T follicular helper cell (primary cell): ENCODE data around the gene TMED7.

Source experiments
- DNase-seq: peaks from one replicate; pipeline ENCODE4 v3.0.0-alpha.2; 2020; ENCODE audit warnings: low read depth

TMED7 gene

DNA sequence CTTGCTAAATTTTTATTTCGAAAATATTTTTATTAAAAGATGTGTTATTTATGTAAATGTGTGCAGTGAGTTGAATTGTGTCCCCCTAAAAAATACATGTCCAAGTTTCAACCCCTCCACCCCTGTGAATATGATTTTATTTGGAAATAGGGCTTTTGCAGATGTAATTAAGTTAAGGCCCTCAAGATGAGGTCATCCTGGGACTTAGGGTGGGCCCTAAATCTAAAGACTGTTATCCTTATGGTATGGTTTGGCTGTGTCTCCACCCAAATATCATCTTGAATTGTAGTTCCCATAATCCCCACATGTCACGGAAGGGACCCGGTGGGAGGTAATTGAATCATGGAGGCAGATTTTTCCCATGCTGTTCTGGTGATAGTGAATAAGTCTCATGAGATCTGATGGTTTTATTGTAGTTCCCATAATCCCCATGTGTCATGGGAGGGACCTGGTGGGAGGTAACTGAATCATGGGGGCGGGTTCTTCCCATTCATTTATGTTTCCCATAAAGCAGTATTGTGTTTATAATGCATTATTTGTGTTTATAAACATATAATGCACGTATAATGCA, 1.5 kb upstream of the TMED7 start:
- no peak for DNase-seq

DNA sequence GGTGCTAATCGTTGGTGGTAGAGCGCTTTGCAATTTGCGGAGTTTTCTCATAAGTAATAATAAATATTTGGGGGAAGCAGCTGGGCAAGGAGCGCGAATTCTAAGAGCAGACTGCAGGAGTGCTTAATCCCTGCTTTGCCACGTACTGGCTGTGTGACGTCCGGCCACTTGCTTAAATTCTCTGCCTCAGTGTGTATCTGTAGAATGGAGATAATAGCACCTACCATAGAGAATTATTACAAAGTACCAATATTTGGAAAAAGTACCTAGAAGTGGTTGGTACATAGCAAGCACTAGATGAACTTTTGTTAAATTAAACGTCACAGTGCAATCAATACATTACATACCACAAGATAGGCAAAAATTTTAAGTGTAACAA, 598 bp upstream of the TMED7 start:
- DNase-seq = no peak

DNA sequence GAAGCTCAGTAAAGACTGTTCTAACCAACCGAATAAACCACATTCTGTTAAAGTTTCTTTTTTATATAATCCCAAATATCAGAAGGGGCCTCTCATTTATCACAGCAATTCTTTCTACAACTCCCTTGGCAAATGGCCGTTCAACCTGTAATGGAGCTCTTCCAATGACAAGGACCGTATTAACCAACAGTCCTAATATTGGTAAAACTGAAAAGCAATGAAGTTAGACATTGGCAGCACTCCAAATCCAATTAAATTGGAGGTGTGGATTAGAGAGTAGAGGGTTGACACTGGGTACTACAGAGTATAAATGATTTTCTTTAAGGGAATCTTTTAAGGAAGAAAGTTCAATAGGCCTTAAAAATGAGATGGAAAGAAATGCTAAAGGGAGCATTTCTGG, 842 bp downstream of the TMED7 start:
- no peak for DNase-seq

DNA sequence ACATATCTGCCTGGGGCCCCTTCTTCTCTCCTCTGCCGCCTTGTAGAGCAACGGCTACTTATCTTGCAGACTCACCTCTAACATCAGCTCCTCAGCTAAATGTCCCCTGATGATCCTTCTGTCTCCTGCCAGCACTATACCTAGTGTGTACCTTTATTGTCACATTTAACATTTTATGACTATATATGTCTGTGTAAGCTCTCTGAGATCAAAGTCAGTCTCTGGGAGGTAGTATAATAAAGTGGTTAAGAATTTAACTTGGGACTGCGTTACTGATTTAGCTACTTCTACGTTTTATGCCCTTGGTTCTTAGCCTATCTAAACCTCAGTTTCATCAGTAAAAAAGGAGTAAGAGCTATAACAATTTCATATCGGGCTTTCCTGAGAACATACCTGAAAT, 2.2 kb downstream of the TMED7 start:
- no peak for DNase-seq

DNA sequence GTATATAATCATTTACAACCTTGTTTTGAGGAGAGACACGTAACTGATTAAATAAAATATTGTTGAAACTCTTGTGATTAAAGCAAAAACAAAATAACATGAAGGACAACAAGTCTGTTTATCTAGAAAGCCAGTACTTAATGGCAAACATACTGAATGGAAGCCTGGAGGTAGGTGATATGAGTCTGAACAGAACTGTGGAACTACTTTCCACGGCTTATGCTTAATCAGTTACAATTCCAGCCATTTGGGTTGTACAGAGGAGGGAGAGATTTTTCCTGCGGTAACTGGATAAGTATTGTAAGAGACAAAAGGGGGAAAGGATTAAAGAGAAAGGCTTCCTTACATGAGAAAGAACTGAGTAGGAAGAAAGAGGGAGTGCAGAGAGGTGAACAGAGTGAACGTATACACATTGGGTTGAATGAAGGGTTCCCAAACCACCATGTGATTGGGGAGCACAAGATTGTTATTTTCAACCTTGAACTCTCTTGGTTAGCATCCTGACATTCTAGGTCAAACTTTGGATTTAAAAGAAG, 4.4 kb downstream of the TMED7 start:
- no peak for DNase-seq

DNA sequence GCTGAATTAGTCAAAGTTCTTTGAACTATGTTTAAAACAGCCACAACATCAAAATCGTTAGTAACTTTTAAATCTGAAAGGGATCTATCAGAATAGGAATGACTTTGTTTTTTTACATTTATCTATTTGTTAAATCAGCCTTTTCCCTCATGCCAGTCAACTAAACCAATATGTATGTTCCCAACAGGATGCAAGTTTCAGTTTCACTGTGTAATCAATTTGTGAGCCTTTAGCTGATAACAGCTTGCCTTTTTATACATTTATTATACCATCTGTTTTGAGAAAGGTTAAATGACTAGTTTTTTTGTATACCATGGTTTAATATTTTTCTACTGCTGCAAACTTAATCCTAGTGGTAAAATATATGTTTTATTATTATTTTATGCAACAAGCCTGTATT, 8.9 kb downstream of the TMED7 start:
- DNase-seq = no peak

DNA sequence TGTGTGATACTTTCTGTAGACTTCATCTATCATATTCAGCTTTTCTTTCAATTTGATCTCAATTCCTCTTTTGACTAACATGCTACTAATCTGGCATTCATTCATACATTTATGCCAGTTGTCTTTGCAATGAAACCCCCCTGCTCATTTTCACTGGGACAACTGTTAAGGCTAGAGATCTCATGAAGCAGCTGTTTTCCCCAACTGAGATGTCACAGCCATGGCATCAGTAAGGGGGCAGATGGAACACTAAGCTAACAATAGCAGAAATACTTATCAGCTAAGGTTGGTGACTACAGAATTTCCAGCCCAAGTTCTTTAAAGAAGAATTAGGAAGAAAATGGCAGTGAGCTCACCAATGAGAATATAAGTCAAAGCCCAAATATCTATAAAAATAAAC, 9.4 kb downstream of the TMED7 start:
- DNase-seq = no peak

DNA sequence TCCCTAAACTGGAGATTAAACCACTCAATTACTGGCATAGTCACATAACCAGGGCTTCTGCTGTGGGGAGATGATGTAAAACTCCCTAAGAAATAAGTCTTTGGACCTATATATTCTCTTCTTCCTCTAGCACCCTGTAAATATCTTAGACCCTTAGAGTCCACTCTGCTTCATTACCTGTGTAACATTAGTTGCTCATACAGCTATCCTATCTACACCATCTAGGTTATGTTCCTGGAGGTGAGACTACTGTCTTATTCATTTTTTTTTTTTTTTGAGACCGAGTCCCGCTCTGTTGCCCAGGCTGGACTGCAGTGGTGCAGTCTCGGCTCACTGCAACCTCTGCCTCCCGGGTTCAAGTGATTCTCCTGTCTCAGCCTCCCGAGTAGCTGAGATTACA, 14.0 kb downstream of the TMED7 start:
- no peak for DNase-seq

DNA sequence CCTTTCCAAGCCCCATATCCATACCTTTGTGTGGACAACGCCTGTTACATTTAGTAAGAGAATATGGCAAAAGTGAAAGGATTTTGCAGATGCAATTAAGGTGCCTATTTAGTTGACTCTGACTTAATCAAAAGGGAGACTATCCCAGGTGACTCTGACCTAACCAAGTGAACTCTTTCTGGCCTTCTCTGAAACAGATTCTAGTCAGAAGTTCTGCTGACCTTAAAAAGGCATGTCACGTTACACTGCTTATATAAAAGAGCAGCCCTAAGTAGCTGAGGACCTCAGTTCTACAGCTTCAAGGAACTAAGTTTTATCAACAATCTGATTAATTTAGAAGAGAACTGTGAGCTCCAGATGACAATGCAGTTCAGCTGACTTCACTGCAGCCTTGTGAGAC, 17.9 kb downstream of the TMED7 start:
- no peak for DNase-seq

DNA sequence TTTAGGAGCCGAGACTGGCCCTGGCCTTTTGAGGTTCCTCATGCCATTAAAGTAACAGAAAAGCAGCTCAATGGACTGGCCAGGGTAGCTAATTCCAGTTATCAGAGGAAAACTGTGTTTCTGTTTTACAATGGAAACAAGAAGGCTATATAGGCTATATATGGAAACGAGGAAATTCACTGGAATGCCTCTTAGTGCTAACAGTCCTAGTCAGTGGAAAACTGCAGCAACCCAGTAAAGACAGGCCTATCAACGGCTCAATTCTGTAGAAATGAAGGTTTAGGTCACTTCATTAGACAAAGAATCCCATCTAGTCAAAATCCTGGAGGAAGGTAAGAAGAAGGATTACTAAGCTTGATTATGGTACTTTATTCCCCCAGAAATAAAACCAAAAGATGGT, 20.4 kb downstream of the TMED7 start:
- DNase-seq = no peak

DNA sequence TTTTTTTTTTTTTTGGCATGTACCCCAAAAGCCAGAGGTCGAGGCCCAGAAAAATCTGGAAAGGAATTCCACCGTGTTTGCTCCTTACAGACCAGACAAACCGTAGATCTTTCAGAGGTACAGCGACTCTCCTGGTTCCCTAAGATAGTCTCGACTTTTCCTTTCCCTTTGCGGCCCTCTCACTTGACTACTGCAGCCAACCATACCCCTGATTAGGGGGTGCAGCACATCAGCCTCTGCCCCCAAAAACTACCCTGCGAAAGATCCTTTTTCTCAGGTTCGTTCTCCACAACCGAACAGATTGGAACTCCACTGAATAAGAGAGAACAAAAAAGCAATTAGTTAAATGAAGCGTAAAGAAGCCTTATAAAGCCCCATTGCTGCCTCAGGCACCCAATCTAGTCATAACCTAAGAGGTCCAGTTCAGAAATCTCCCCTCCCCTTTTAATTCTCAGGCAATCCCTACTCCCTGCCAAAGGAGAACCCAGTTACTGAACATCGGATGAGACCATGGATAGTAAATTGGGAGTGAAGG, 23.2 kb downstream of the TMED7 start:
- DNase-seq = no peak

DNA sequence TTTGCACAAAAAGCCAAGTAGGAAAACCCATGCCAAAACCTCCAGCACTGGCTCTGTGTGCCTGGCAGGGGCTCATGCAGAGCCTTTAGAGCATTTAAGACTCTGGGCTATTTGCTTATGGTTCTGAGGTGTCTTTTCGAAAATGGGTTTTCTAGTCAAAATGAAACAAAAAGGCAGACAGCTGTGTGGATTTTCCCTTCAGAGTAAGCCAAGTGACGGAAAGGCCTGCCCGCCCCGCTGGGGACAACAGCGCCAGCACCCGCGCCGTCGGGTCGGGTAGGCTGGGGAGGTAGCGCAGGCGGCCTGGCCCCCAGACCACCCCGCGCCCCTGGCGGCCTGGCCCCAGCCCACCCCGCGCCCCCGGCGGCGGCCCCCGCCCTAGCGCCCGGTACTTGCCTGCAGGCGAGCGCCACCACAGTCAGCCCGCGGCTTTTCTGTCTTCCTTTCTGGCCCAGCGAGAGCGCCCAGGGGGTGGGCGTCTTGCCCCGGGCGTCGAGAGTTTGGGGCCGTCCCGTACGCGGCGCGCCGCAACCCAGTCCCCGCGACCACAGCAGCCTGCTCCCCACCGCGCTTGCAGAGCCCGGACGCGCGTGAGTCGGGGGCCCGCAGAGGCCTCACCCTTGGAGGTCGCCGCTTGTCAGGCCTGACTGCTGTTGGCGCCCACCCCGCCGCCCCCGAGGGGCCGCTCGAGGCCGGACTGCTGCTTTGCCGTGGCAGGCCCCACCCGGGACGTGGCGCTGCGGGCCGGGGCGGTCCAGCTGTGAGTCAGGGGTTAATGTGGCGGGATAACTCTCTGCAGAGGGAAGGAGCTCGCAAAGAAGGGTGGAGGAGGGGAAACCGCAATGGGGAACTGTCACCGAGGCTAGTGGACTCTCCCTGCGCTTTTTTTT, 23.9 kb downstream of the TMED7 start, which contains the start of gene TICAM2:
TICAM2 (minus strand) TSS at position 779 of the 890 bp plus-strand sequence. CDS start 21,223 bp downstream, outside the sequence.
- DNase-seq = peak; percentile 30

DNA sequence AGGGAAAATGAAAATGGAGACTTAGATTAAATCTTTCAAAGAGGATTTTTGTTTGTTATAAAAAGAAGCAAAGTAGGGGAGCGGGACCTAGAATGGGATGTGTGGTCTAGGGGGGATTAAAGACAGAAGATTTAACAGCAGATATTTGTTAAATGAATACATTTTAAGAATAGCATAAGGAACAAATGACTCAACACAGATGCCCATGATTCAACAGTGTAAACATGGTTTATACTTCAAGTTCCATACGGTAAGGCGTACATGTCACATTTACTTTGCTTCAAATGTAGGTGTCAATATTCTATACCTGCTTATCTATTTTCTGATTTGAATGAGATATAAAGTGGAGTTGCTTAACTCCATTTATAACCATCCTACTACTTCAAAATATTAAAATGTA, 25.1 kb downstream of the TMED7 start:
- DNase-seq = no peak

DNA sequence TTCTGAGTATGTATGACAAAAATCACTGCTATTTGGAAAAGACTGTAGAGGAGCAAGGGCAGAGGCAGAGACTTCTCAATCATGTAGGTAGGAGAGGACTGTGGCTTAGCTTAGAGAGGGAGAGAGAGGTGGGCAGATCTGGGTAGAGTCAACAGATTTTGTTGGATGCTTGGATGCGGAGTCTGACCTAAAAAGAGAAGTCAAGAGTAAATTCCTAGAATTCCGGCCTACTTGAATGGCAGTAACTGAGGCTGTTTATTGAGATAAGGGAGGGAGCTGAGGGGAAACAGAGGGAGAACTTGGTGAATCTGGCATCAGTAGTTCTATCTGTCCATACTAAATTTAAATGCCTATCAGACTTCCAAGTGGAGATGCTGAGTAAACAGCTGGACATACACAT, 25.9 kb downstream of the TMED7 start:
- no peak for DNase-seq

DNA sequence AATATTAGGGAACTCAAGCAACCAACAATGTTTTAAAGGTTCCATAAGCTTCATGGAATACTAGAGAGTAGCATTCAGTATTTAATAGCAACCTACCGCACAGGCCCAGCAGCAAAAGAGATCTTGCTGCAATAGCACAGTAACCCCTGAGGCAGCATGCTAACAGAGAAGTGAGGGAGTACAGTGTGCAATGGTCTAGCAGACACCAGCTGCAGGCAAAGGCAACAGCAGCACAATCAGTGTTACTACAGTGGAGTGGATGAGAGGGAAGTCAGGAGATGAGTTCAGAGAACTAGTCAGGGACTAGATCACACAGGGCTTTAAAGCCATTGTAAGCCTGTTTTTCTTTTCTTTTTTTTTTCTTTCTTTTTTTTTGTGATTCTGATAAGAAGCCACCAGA, 26.3 kb downstream of the TMED7 start:
- DNase-seq = no peak

DNA sequence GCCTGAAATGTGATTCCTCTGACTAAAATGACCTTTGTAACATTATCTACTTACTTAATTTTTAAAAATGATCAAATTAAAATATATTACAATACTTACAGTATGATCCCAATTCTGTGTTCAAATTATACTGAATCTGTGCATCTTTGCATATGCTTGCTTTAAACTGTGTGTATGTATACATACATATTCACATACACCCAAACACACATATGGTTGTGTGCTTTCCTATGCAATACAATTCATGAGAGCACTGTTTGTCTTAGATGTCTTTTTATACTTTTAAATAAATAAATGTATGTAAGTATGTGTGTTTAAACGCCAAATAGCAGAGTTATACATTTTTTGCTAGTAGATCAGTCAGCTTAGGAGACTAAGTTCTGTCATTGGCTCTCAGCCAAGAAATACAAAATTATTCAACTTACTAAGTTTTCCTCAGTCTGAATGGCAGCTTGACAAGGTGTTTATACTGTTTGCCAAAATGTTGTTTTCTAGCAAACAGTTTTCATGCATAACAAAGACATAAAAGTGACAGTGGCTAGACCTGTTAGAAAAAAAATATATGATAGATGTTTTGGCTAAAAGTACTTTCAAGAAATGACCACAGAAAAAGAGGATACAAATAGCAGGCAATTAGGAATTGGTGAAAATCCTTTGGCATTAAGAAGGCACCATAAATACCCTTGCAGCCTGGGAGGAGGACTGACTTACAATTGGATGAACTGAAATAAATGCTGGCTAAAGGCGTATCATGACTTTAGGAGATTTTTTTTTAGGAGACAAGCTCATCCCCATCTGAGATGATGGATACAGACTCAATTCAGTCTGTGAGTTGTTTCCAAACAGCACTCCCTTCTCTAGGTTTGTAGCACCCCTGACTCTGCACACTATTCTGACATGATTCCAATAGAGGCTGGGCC, 31.4 kb downstream of the TMED7 start:
- DNase-seq = no peak

DNA sequence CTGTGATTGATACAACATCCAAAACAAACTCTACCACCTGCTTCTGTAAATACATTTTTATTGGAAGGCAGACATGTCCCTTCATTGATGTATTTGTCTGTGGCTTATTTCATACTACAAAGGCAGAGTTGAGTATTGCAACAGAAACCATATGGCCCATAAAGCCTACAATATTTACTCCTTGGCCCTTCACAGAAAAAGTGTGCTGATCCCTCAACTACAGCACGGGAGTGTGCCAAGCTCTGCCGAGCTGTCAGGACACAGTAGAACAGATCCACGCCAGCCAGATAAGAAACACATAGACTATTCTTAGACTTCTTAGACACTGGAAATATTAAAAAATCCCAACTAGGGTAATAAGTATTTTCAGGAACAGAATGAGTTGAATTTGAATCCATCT, 36.8 kb downstream of the TMED7 start:
- DNase-seq = no peak

DNA sequence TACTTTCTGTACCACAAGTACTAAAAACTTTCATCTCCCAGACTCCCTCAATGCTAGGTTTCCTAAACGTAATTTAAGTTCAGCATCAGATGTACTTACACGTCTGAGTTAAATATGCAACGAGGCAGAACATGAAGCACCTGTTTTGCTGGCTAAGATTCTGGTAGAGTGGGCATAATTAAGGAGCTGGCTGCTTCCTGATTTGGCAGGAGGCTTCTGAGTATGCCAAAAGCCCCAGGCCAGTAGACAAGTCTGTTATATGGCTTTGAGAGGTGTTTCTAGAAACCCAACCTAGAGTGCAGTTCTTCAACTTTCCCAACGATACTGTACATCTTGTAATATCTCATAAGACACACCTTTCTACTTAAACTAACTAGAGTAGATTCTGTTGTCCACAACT, 37.2 kb downstream of the TMED7 start:
- no peak for DNase-seq

DNA sequence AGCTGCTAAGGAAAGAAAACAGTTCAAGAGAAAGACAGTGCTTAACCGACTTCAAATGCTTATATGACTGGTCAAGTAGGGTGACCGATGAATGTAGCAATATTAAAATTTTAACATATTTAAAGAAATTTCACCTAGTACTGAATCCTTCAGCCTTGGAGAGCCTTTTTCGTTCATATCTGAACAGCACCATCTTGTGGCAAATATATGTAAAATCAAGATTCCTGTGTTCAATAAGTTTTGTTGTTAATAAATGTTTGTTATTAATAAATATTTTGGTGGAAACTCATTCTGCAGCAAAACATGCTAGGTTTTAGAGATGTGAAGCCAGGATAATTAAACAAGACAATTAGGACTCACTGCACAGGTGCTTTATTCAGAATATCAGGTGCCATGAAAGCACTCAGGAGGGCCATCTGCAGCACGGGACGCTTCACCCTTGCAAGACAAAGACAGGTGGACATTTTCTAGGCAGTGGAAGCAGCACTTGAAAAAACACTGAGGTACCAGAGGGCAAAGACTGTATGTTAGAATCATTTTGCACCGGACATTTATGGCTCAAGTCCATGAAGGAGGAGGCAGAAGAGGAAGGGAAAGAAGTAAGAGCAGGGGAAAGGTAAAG, 39.2 kb downstream of the TMED7 start:
- DNase-seq = no peak

DNA sequence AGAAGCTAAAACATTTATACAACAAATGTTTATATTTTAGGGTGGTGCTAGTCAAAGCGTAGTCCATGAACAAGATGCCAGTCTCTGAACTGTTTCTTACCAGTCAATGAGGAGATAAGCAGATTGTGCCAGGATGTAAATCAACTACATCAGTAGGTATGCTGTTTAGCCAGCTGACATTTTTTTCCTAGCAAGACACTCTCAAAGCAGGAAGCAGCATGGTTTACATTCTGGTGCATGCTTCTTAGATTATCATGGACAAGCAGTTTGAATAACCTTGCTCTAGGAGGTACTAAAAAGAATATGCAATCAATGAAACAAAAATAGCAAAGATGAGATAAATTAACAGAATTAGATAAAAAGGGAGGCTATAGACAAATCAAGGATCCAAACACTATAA, 40.6 kb downstream of the TMED7 start:
- no peak for DNase-seq

DNA sequence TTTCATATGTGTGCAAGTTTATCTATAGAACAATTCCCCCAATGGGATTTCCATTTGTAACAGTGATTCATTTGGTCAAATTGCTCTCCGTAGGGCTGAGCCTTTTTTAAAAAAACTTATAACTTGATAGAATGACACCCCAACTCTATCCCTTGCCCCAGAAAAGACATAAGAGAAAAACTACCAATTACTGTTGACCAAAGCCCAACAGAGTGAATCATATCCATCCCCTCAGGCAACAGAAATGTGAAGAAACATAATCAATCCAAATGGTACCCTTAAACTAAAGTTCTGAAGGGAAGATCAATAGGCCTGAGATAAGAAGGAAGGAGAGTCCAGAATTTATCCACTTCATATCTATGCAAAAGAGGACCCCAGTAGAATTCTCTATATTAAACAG, 41.3 kb downstream of the TMED7 start:
- no peak for DNase-seq

DNA sequence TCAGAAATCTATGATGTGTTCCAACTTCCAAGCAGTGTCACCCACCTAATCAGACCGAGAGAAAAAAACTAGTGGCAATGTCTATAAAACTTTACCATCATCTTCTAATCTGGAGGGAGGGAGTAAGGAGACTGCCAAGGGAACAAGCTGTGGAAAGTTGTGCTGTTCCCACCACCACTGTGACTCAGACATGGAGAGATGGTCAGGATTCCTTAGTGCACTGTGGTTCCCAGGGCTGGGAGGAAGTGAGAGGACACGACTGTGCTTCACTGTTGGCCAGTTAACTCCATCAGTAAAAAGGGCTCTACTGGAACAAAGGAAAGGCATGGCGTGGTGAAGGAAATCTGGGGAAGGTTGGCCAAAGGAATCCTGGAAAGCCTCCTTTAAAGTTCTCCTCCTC, 42.4 kb downstream of the TMED7 start:
- DNase-seq = no peak
